ENCODE measurements around the gene SLC9A9.

Gene SLC9A9

DNA sequence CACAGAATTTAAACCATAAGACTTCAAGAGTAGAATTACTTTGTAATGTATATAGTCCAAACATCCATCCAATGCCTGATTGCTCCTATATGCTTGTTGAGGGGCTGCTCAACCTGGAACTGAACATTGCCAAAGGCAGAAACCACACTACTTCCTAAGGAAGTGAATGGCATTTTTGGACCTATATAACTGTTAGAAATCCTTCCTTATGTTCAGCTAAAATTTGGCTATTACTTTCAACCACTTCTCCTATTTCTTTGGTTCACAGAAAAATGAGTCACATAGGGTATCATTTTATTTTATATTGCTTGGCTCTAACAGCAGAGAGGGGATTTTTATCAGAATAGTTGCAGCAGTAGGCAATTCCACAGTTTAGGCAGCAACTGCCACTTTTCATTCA lies 342.1 kb downstream of the SLC9A9 start:
- Histone ChIP-seq H3K4me3 (ENCODE audit: low read depth, low read length) (no peak overlapping the region), H3K36me3 (replicated peaks) (no peaks in the 10 kb centered on the region), H3K27me3 (replicated peaks) (no peaks in the 10 kb centered on the region), H3K27ac (no peak overlapping the region)
- TF ChIP-seq, protein P1, sequence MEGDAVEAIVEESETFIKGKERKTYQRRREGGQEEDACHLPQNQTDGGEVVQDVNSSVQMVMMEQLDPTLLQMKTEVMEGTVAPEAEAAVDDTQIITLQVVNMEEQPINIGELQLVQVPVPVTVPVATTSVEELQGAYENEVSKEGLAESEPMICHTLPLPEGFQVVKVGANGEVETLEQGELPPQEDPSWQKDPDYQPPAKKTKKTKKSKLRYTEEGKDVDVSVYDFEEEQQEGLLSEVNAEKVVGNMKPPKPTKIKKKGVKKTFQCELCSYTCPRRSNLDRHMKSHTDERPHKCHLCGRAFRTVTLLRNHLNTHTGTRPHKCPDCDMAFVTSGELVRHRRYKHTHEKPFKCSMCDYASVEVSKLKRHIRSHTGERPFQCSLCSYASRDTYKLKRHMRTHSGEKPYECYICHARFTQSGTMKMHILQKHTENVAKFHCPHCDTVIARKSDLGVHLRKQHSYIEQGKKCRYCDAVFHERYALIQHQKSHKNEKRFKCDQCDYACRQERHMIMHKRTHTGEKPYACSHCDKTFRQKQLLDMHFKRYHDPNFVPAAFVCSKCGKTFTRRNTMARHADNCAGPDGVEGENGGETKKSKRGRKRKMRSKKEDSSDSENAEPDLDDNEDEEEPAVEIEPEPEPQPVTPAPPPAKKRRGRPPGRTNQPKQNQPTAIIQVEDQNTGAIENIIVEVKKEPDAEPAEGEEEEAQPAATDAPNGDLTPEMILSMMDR (IDR thresholded peaks at IDR 0.05; ENCODE audit: low read depth, low read length, missing control alignments): no peak
- in situ Hi-C loops (cut with HindIII; ENCODE audit: low pct_ligation_motif_present, low sequenced_read_pairs): no loop called here
- no peak for DNase-seq

DNA sequence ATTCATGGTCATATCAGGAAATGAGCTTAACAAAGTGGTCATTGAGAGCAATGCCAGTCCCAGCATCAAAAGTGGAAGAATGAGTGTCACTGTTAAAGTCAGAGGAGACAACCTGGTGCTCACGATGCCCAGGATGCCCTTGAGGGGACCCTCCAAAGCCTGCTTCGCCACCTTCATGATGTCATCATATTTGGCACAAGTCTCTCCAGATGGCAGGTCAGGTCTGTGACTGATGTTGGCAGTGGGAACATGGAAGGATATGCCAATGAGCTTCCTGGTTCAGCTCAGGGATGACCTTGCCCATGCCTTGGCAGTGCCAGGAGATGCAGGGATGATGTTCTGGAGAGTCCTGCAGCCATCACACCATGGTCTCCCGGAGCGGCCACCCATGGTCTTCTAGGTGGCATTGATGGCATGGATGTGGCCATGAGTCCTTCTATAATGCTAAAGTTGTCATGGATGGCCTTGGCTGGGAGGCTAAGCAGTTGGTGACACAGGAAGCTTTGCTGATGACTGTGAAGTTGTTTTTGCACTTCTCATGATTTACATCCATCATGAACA lies 344.9 kb downstream of the SLC9A9 start:
- no peak for DNase-seq
- TF ChIP-seq, protein P1 (IDR thresholded peaks at IDR 0.05; ENCODE audit: low read depth, low read length, missing control alignments): no peak
- H3K36me3 ChIP-seq (replicated peaks): no peaks in the 10 kb centered on the region
- H3K27me3 ChIP-seq (replicated peaks): no peaks in the 10 kb centered on the region
- H3K4me3 ChIP-seq (ENCODE audit: low read depth, low read length): no peak overlapping the region
- in situ Hi-C loops (cut with HindIII; ENCODE audit: low pct_ligation_motif_present, low sequenced_read_pairs): no loop called here
- H3K27ac ChIP-seq: no peak overlapping the region

DNA sequence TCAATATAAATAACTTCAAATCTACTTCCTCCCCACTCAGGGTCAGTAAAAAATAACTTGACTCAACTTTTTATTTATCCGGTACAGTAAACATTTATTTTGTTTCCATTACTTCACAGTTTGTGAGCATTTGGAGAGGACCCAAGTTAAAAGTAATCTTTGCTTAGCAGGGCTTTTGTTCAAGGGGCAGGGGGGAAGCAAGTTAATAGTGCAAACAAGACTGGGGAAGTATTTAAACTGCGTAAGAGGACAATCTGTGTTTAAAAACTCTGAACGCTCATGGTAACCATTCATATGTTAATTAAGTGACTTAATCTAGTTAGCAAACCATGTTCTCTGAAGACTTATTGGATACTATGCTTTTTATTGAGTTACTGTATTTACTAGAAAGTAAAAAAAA lies 346.2 kb downstream of the SLC9A9 start:
- in situ Hi-C loops (cut with HindIII; ENCODE audit: low pct_ligation_motif_present, low sequenced_read_pairs): no loop called here
- DNase-seq: no peak
- Histone ChIP-seq H3K36me3 (replicated peaks) (no peaks in the 10 kb centered on the region), H3K27me3 (replicated peaks) (no peaks in the 10 kb centered on the region), H3K4me3 (ENCODE audit: low read depth, low read length) (no peak overlapping the region), H3K27ac (no peak overlapping the region)
- TF ChIP-seq, protein P1 (IDR thresholded peaks at IDR 0.05; ENCODE audit: low read depth, low read length, missing control alignments): no peak

DNA sequence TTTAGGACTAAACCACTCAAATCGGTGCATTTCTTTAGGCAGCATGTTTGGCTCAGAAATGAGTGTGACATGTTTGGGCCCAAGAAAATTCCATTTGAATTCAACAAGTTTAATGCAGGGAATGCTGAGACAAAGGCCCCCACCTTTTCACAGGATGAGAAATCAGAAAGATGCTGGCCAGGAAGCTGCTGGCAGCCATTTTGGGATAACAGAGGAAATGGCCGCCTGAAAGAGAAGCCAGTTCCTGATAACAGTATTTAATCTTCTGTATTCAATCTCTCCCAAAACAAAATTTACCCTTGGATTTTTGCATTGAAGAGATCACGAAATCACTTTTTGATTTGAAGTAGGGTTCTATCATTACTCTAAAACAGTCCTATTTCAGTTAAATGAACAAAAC lies 350.9 kb downstream of the SLC9A9 start:
- no peak for DNase-seq
- Histone ChIP-seq H3K27ac (no peak overlapping the region), H3K4me3 (ENCODE audit: low read depth, low read length) (no peak overlapping the region), H3K36me3 (replicated peaks) (no peaks in the 10 kb centered on the region), H3K27me3 (replicated peaks) (no peaks in the 10 kb centered on the region)
- TF ChIP-seq, protein P1 (IDR thresholded peaks at IDR 0.05; ENCODE audit: low read depth, low read length, missing control alignments): no peak
- in situ Hi-C loops (cut with HindIII; ENCODE audit: low pct_ligation_motif_present, low sequenced_read_pairs): no loop called here

DNA sequence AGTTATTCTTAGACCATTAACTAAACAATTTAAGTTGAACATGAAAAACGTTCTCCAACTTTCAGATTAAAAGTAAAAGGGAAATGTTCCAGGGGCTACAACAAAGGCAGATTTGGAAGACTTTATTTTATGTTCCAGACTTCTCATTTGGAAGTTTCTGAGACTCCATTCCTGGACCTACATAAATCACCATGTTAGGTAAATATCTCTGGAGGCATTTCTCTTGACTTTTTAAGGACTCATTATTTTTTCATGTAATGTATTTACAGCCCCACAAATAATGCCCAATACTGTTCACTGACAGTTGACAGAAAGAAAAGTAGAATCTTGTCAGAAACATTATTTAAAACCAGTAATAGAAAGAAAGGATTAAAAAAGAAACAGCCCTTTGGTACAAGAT lies 352.1 kb downstream of the SLC9A9 start:
- DNase-seq: no peak
- no peak overlapping the region for H3K4me3 ChIP-seq (ENCODE audit: low read depth, low read length)
- TF ChIP-seq, protein P1 (IDR thresholded peaks at IDR 0.05; ENCODE audit: low read depth, low read length, missing control alignments): no peak
- H3K27ac ChIP-seq: no peak overlapping the region
- in situ Hi-C loops (cut with HindIII; ENCODE audit: low pct_ligation_motif_present, low sequenced_read_pairs): no loop called here
- H3K36me3 ChIP-seq (replicated peaks): no peaks in the 10 kb centered on the region
- no peaks in the 10 kb centered on the region for H3K27me3 ChIP-seq (replicated peaks)

DNA sequence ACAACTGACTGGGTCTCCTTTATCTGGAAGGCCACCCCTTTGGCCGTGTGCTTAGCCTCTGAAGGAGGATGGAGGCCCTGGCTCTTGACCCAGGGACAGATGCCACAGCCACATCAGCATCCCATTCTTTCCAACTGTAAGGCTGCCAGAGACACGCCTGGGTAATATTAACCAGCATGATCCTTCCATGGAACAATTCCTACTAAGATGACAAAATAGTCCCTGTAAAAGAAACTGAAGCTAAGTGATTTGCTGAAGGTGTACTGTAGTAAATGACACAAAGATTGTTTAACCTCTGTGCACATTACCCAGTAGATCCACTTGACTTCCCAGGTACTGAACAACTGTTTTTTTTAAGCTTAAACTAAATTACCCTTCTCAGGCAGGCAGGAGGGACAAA lies 352.7 kb downstream of the SLC9A9 start:
- DNase-seq: no peak
- Histone ChIP-seq H3K27me3 (replicated peaks) (no peaks in the 10 kb centered on the region), H3K36me3 (replicated peaks) (no peaks in the 10 kb centered on the region), H3K27ac (no peak overlapping the region), H3K4me3 (ENCODE audit: low read depth, low read length) (no peak overlapping the region)
- TF ChIP-seq, protein P1 (IDR thresholded peaks at IDR 0.05; ENCODE audit: low read depth, low read length, missing control alignments): no peak
- in situ Hi-C loops (cut with HindIII; ENCODE audit: low pct_ligation_motif_present, low sequenced_read_pairs): no loop called here
